Vagina (tissue), 2 donors: ENCODE data around the gene GABRB2.

Experiments used
- POLR2A ChIP-seq, 2 donors: fragments of 450-650 bp; IDR thresholded peaks; one replicate each; pipeline ENCODE4 v1.6.1; 2017; ENCODE audit warnings: antibody characterized with exemption in 2 of 2, mild to moderate bottlenecking in 2 of 2, moderate library complexity in 2 of 2
- POLR2AphosphoS5 ChIP-seq, 2 donors: sonication (generic); formaldehyde crosslinking; IDR thresholded peaks; one replicate each; pipeline ENCODE4 v1.9.0; 2017; ENCODE audit warnings: antibody characterized with exemption in 2 of 2, mild to moderate bottlenecking in 2 of 2, low read depth in 1 of 2; ENCODE audit not compliant: insufficient read depth in 1 of 2
- TF ChIP-seq, protein P1 (sequence below), 3 experiments: fragments of 450-650 bp in 2 of 3; fragments of 200-600 bp in 1 of 3; sonication (generic) in 1 of 3; IDR thresholded peaks; one replicate each; pipeline ENCODE4 v1.5.1; 2017 to 2019; ENCODE audit warnings: antibody characterized with exemption in 3 of 3, mild to moderate bottlenecking in 2 of 3, moderate library complexity in 2 of 3

- TF ChIP-seq POLR2A (IDR thresholded peaks at IDR 0.05) (no peak), POLR2AphosphoS5 (IDR thresholded peaks at IDR 0.05; ENCODE audit: insufficient read depth in 1 of 2, low read depth in 1 of 2) (no peak)
- TF ChIP-seq, protein P1, sequence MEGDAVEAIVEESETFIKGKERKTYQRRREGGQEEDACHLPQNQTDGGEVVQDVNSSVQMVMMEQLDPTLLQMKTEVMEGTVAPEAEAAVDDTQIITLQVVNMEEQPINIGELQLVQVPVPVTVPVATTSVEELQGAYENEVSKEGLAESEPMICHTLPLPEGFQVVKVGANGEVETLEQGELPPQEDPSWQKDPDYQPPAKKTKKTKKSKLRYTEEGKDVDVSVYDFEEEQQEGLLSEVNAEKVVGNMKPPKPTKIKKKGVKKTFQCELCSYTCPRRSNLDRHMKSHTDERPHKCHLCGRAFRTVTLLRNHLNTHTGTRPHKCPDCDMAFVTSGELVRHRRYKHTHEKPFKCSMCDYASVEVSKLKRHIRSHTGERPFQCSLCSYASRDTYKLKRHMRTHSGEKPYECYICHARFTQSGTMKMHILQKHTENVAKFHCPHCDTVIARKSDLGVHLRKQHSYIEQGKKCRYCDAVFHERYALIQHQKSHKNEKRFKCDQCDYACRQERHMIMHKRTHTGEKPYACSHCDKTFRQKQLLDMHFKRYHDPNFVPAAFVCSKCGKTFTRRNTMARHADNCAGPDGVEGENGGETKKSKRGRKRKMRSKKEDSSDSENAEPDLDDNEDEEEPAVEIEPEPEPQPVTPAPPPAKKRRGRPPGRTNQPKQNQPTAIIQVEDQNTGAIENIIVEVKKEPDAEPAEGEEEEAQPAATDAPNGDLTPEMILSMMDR (IDR thresholded peaks at IDR 0.05) = no peak
These were observed 259.1 kb downstream of the GABRB2 start for GRCh38 chr5:161287436-161287835.
